Stomach smooth muscle (tissue), 2 donors: ENCODE results near the gene KCTD5.
"Not testable (repeated sequence)": the region's sequence is repeated elsewhere in the genome, so short reads cannot be mapped to it uniquely, and the experiment has no call there.

Source experiments
- H3K27ac ChIP-seq: one replicate; pipeline ENCODE4 v1.7.0; 2013; ENCODE audit warnings: mild to moderate bottlenecking, low read length, inconsistent platforms
- H3K27me3 ChIP-seq, 2 donors: one replicate each; pipeline ENCODE4 v1.7.0; 2013; ENCODE audit warnings: low read length in 2 of 2; ENCODE audit not compliant: insufficient read depth in 2 of 2, control insufficient read depth in 1 of 2
- H3K36me3 ChIP-seq, 2 donors: one replicate each; pipeline ENCODE4 v1.7.0; 2013; ENCODE audit warnings: low read length in 2 of 2; ENCODE audit not compliant: control insufficient read depth in 2 of 2, insufficient read depth in 2 of 2
- H3K4me1 ChIP-seq: one replicate; pipeline ENCODE4 v1.7.0; 2013; ENCODE audit warnings: low read length; ENCODE audit not compliant: control insufficient read depth, insufficient read depth
- H3K4me3 ChIP-seq, 2 donors: one replicate each; pipeline ENCODE4 v1.7.0; 2013; ENCODE audit warnings: low read length in 2 of 2
- H3K9ac ChIP-seq, 2 donors: one replicate each; pipeline ENCODE4 v1.7.0; 2013; ENCODE audit warnings: low read length in 2 of 2, mild to moderate bottlenecking in 1 of 2
- H3K9me3 ChIP-seq, 2 donors: one replicate each; pipeline ENCODE4 v1.7.0; 2013; ENCODE audit warnings: low read length in 2 of 2; ENCODE audit not compliant: control insufficient read depth in 2 of 2
- donor health status: healthy.
- donor health status: Pancreatic carcinoma.

KCTD5 gene

GRCh38 chr16:2719328-2720063, 37.2 kb downstream of the KCTD5 start:
- Histone ChIP-seq H3K9ac (no peak overlapping the region), H3K27me3 (peaks cover 2 to 5% of the 10 kb centered on the region in 2 donors), H3K27ac (no peak overlapping the region), H3K4me3 (no peak overlapping the region), H3K9me3 (no peaks in the 10 kb centered on the region), H3K36me3 (no peaks in the 10 kb centered on the region), H3K4me1 (peaks cover 5% of the 10 kb centered on the region)

GRCh38 chr16:2720064-2720457, 37.7 kb downstream of the KCTD5 start, which contains the start of gene PRSS27:
Gene PRSS27 (minus strand): TSS chr16:2720224. CDS start chr16:2720160, 64 bp downstream.
- Histone ChIP-seq H3K9me3 (no peaks in the 10 kb centered on the region), H3K4me1 (peaks cover 5% of the 10 kb centered on the region), H3K36me3 (no peaks in the 10 kb centered on the region), H3K9ac (peak within 1 kb of the TSS in 1 of 2 donors; percentile 58), H3K27me3 (peaks cover 5% of the 10 kb centered on the region in 2 donors), H3K27ac (no peak within 1 kb of the TSS), H3K4me3 (peak within 1 kb of the TSS; percentile 36 to 73)

- H3K4me3 ChIP-seq, result peak overlapping the region; percentile 44 to 73
- no peaks in the 10 kb centered on the region for H3K36me3 ChIP-seq
- no peak overlapping the region for H3K27ac ChIP-seq
- H3K4me1 ChIP-seq, result no peaks in the 10 kb centered on the region
- H3K27me3 ChIP-seq, result peaks cover 0 to 8% of the 10 kb centered on the region in 2 donors
- no peaks in the 10 kb centered on the region for H3K9me3 ChIP-seq
- peak overlapping the region in 1 of 2 donors; percentile 58 for H3K9ac ChIP-seq
Observed at GRCh38 chr16:2720719-2721633, 38.7 kb downstream of the KCTD5 start.

- H3K9me3 ChIP-seq, H3K36me3 ChIP-seq, H3K27me3 ChIP-seq, H3K27ac ChIP-seq, H3K4me1 ChIP-seq: not testable (repeated sequence)
- peak overlapping the region in 1 of 2 donors; percentile 4 for H3K9ac ChIP-seq
- H3K4me3 ChIP-seq, result peak overlapping the region; percentile 44 to 73
Observed at GRCh38 chr16:2721634-2722173, 39.4 kb downstream of the KCTD5 start.

GRCh38 chr16:2724088-2724676, 41.9 kb downstream of the KCTD5 start:
- no peak overlapping the region for H3K4me3 ChIP-seq
- H3K27ac ChIP-seq, result no peak overlapping the region
- no peak overlapping the region for H3K9ac ChIP-seq
- no peaks in the 10 kb centered on the region for H3K36me3 ChIP-seq
- no peaks in the 10 kb centered on the region for H3K4me1 ChIP-seq
- H3K9me3 ChIP-seq, result no peaks in the 10 kb centered on the region
- H3K27me3 ChIP-seq, result peaks cover 0 to 6% of the 10 kb centered on the region in 2 donors

- Histone ChIP-seq H3K9me3 (no peaks in the 10 kb centered on the region), H3K27me3 (peaks cover 0 to 6% of the 10 kb centered on the region in 2 donors), H3K27ac (no peak overlapping the region), H3K36me3 (no peaks in the 10 kb centered on the region), H3K4me3 (no peak overlapping the region), H3K9ac (no peak overlapping the region), H3K4me1 (no peaks in the 10 kb centered on the region)
Observed at GRCh38 chr16:2724816-2725348, 42.6 kb downstream of the KCTD5 start.

GRCh38 chr16:2726923-2727322, 44.6 kb downstream of the KCTD5 start:
- Histone ChIP-seq H3K4me1 (no peaks in the 10 kb centered on the region), H3K9ac (no peak overlapping the region), H3K27me3 (peaks cover 0 to 6% of the 10 kb centered on the region in 2 donors), H3K36me3 (no peaks in the 10 kb centered on the region), H3K4me3 (no peak overlapping the region), H3K27ac (no peak overlapping the region), H3K9me3 (no peaks in the 10 kb centered on the region)

- Histone ChIP-seq H3K9me3 (no peaks in the 10 kb centered on the region), H3K27me3 (peaks cover 0 to 6% of the 10 kb centered on the region in 2 donors), H3K4me1 (no peaks in the 10 kb centered on the region), H3K9ac (no peak overlapping the region), H3K4me3 (no peak overlapping the region), H3K36me3 (no peaks in the 10 kb centered on the region), H3K27ac (no peak overlapping the region)
Observed at GRCh38 chr16:2728034-2728433, 45.7 kb downstream of the KCTD5 start.

GRCh38 chr16:2734844-2735515, 52.7 kb downstream of the KCTD5 start:
- no peak overlapping the region for H3K4me3 ChIP-seq
- H3K4me1 ChIP-seq, result no peaks in the 10 kb centered on the region
- H3K36me3 ChIP-seq, result no peaks in the 10 kb centered on the region
- H3K9ac ChIP-seq, result no peak overlapping the region
- no peaks in the 10 kb centered on the region for H3K9me3 ChIP-seq
- no peak overlapping the region for H3K27ac ChIP-seq
- peaks cover 7% of the 10 kb centered on the region in 2 donors for H3K27me3 ChIP-seq
